ENCODE results near the gene PCDHGA4.

Gene PCDHGA4

DNA sequence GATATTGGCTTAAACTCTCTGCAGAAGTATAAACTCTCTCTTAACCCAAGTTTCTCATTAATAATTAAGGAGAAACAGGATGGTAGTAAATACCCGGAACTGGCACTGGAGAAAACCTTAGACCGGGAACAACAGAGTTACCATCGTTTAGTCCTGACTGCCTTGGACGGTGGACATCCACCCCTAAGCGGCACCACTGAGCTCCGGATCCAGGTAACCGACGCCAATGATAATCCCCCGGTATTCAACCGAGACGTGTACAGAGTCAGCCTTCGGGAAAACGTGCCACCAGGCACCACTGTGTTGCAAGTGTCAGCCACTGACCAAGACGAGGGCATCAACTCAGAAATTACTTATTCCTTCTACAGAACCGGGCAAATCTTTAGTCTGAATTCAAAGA lies 43.8 kb downstream of the PCDHGA4 start:
- Histone ChIP-seq H3K4me3 (ENCODE audit: low read length) (no peak overlapping the region), H3K27me3 (ENCODE audit: insufficient read depth, low read length) (no peaks in the 10 kb centered on the region), H3K4me1 (ENCODE audit: insufficient read depth, low read length) (no peaks in the 10 kb centered on the region), H3K9me3 (ENCODE audit: low read length) (peaks cover 33% of the 10 kb centered on the region), H3K36me3 (ENCODE audit: insufficient read depth, low read length) (peaks cover 1% of the 10 kb centered on the region), H2AFZ (ENCODE audit: low read depth, low read length) (no peak overlapping the region)

DNA sequence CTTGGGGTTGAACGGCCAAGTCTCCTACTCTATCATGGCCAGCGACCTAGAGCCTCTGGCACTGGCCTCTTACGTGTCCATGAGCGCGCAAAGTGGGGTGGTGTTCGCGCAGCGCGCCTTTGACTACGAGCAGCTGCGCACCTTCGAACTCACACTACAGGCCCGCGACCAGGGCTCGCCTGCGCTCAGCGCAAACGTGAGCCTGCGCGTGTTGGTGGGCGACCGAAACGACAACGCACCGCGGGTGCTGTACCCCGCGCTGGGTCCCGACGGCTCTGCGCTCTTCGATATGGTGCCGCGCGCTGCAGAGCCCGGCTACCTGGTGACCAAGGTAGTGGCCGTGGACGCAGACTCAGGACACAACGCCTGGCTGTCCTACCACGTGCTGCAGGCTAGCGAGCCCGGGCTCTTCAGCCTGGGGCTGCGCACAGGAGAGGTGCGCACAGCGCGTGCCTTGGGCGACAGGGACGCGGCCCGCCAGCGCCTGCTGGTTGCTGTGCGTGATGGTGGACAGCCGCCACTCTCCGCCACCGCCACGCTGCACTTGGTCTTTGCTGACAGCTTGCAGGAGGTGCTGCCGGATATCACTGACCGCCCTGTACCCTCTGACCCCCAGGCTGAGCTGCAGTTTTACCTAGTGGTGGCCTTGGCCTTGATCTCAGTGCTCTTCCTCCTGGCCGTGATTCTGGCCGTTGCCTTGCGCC lies 44.9 kb downstream of the PCDHGA4 start:
- H3K4me1 ChIP-seq (ENCODE audit: insufficient read depth, low read length) = no peaks in the 10 kb centered on the region
- no peaks in the 10 kb centered on the region for H3K36me3 ChIP-seq (ENCODE audit: insufficient read depth, low read length)
- H3K9me3 ChIP-seq (ENCODE audit: low read length) = peaks cover 31% of the 10 kb centered on the region
- no peaks in the 10 kb centered on the region for H3K27me3 ChIP-seq (ENCODE audit: insufficient read depth, low read length)
- no peak overlapping the region for H2AFZ ChIP-seq (ENCODE audit: low read depth, low read length)
- no peak overlapping the region for H3K4me3 ChIP-seq (ENCODE audit: low read length)

DNA sequence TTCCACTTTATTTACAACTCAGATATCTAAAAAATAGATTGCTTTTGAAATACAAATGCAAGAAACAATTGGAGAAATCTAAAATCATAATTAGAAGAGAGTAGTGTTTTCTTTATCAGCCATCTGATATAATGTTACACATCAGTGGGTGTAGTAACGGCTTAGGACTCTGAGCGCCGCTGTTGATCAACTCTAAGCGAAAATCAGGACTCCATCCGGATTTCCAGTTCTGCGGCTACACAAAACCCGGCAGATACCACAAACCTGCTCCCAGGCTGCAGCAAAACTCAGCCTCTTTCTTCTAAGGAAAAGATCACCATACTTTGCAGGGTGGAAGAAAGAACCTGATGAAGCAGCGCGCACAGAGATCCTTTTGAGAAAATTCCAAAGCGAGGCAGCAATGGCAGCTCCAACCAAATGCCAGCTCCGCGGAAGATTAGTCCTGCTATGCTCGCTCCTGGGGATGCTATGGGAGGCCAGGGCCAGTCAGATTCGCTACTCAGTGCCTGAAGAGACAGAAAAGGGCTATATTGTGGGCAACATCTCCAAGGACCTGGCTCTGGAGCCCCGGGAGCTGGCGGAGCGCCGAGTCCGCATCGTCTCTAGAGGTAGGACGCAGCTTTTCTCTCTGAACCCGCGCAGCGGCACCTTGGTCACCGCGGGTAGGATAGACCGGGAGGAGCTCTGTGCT lies 47.9 kb downstream of the PCDHGA4 start, which contains the start of gene PCDHGA9:
Gene PCDHGA9, plus strand, starts transcription at position 226 of the 691 bp plus-strand sequence. Its CDS starts 175 bp downstream, at position 401.
- no peaks in the 10 kb centered on the region for H3K27me3 ChIP-seq (ENCODE audit: insufficient read depth, low read length)
- H3K9me3 ChIP-seq (ENCODE audit: low read length) = peaks cover 34% of the 10 kb centered on the region
- H3K4me1 ChIP-seq (ENCODE audit: insufficient read depth, low read length) = no peaks in the 10 kb centered on the region
- no peak within 1 kb of the TSS for H3K4me3 ChIP-seq (ENCODE audit: low read length)
- no peak within 1 kb of the TSS for H2AFZ ChIP-seq (ENCODE audit: low read depth, low read length)
- H3K36me3 ChIP-seq (ENCODE audit: insufficient read depth, low read length) = no peaks in the 10 kb centered on the region

DNA sequence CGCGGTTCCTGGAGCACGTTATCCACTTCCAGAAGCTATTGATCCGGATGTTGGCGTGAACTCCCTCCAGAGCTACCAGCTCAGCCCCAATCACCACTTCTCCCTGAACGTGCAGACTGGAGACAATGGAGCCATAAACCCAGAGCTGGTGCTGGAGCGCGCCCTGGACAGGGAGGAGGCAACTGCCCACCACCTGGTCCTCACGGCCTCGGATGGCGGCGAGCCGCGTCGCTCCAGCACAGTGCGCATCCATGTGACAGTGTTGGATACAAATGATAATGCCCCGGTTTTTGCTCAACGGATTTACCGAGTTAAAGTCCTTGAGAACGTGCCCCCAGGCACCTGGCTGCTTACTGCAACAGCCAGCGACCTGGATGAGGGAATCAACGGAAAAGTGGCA lies 48.6 kb downstream of the PCDHGA4 start:
- Histone ChIP-seq H3K4me1 (ENCODE audit: insufficient read depth, low read length) (no peaks in the 10 kb centered on the region), H3K27me3 (ENCODE audit: insufficient read depth, low read length) (no peaks in the 10 kb centered on the region), H3K4me3 (ENCODE audit: low read length) (no peak overlapping the region), H3K9me3 (ENCODE audit: low read length) (peaks cover 34% of the 10 kb centered on the region), H2AFZ (ENCODE audit: low read depth, low read length) (no peak overlapping the region), H3K36me3 (ENCODE audit: insufficient read depth, low read length) (no peaks in the 10 kb centered on the region)

All from neuron (in vitro differentiated cells).